CD4-positive, CD25-positive, alpha-beta regulatory T cell (primary cell): Measurements from ENCODE around the gene ALDH8A1. TPM values are rescaled to one million over a fixed set of nuclear protein-coding genes. Genes with fewer than 3 reads are reported as not detected.
"Not testable (repeated sequence)": the region's sequence is repeated elsewhere in the genome, so short reads cannot be mapped to it uniquely, and the experiment has no call there.

ENCODE experiments used
- ATAC-seq, 2 donors: fragments of 150-1000 bp; cut with Tn5 transposase; one replicate each; pipeline ENCODE4 v1.10.0; 2021; ENCODE audit warnings: low read depth in 2 of 2, moderate number of reproducible peaks in 2 of 2, moderate library complexity in 1 of 2
- DNase-seq, 3 donors: peaks; one replicate each; pipeline versions ENCODE4 v3.0.0 to v3.0.0-alpha.2; 2012 to 2022; ENCODE audit warnings: mixed read lengths in 1 of 3
- H3K27ac ChIP-seq: one replicate; pipeline ENCODE4 v1.7.0; 2013; ENCODE audit warnings: mild to moderate bottlenecking, low read length; ENCODE audit not compliant: insufficient read depth, poor library complexity, severe bottlenecking
- H3K27me3 ChIP-seq: one replicate; pipeline ENCODE4 v1.7.0; 2013; ENCODE audit warnings: low read length; ENCODE audit not compliant: control insufficient read depth, insufficient read depth
- H3K36me3 ChIP-seq: one replicate; pipeline ENCODE4 v1.7.0; 2013; ENCODE audit warnings: mild to moderate bottlenecking, low read length, moderate library complexity; ENCODE audit not compliant: control insufficient read depth, insufficient read depth
- H3K4me1 ChIP-seq: 2 replicates; pipeline ENCODE4 v1.7.0; 2013; ENCODE audit warnings: mild to moderate bottlenecking, low read length; ENCODE audit not compliant: insufficient read depth, control insufficient read depth, poor library complexity, severe bottlenecking
- H3K4me3 ChIP-seq: one replicate; pipeline ENCODE4 v1.7.0; 2013; ENCODE audit warnings: low read depth, mild to moderate bottlenecking, low read length, moderate library complexity
- H3K9me3 ChIP-seq, 2 experiments: 1 replicate in 1 of 2; 2 replicates in 1 of 2; pipeline ENCODE4 v1.7.0; 2013; ENCODE audit warnings: low read length in 2 of 2, mild to moderate bottlenecking in 1 of 2, moderate library complexity in 1 of 2; ENCODE audit not compliant: control insufficient read depth in 2 of 2
- H3K27ac Mint-ChIP-seq, 3 donors: one replicate each; pipeline ENCODE4 v1.8.0; 2020 to 2022; ENCODE audit warnings: mild to moderate bottlenecking in 3 of 3, mixed read lengths in 3 of 3, moderate library complexity in 2 of 3
- H3K27me3 Mint-ChIP-seq: one replicate; pipeline ENCODE4 v1.8.0; 2022; ENCODE audit warnings: mild to moderate bottlenecking, mixed read lengths
- H3K36me3 Mint-ChIP-seq: one replicate; pipeline ENCODE4 v1.8.0; 2020; ENCODE audit warnings: mixed read lengths
- H3K4me1 Mint-ChIP-seq, 4 donors: one replicate each; pipeline ENCODE4 v1.8.0; 2020 to 2022; ENCODE audit warnings: mixed read lengths in 4 of 4, mild to moderate bottlenecking in 1 of 4
- H3K4me3 Mint-ChIP-seq, 4 donors: one replicate each; pipeline ENCODE4 v1.8.0; 2020 to 2022; ENCODE audit warnings: mild to moderate bottlenecking in 4 of 4, mixed read lengths in 4 of 4, moderate library complexity in 3 of 4
- H3K9me3 Mint-ChIP-seq, 7 donors: one replicate each; pipeline ENCODE4 v1.8.0; 2020 to 2022; ENCODE audit warnings: mixed read lengths in 7 of 7, mild to moderate bottlenecking in 3 of 7, moderate library complexity in 2 of 7
- polyA plus RNA-seq, 4 donors: library from polyadenylated mRNA; unstranded; fragments of 300-500 nt; fragmentation: Illumina TruSeq; gene quantifications; one replicate each; pipeline ENCODE4 v1.2.3, GENCODE V29; 2021
- total RNA-seq: library from RNA; stranded (reverse); gene quantifications from one replicate; pipeline ENCODE4 v1.2.3, GENCODE V29; 2022

The ALDH8A1 gene
- total and polyA plus RNA-seq, 5 donors from 2014 or later = 0.39 to 4.4 TPM; not detected in 3

- H3K4me1 Mint-ChIP-seq = peaks cover 0 to 2% (median 0%) of the 10 kb centered on the region in 4 donors
- H3K4me3 Mint-ChIP-seq = no peak overlapping the region
- no peaks in the 10 kb centered on the region for H3K36me3 Mint-ChIP-seq
Measured at GRCh38 chr6:134910593-134910935, 39.3 kb downstream of the ALDH8A1 start.

GRCh38 chr6:134909701-134910592 lies 40.0 kb downstream of the ALDH8A1 start:
- H3K4me1 ChIP-seq = no peaks in the 10 kb centered on the region
- ATAC-seq (no peak), DNase-seq (no peak)
- no peak overlapping the region for H3K27ac ChIP-seq
- H3K36me3 ChIP-seq = no peaks in the 10 kb centered on the region
- H3K4me3 Mint-ChIP-seq = no peak overlapping the region
- H3K9me3 ChIP-seq = no peaks in the 10 kb centered on the region
- no peaks in the 10 kb centered on the region for H3K27me3 ChIP-seq
- H3K36me3 Mint-ChIP-seq = no peaks in the 10 kb centered on the region
- peaks cover 18% of the 10 kb centered on the region for H3K27me3 Mint-ChIP-seq
- H3K9me3 Mint-ChIP-seq = peaks cover 0 to 3% (median 0%) of the 10 kb centered on the region in 7 donors
- H3K4me1 Mint-ChIP-seq = peaks cover 0 to 2% (median 0%) of the 10 kb centered on the region in 4 donors
- H3K4me3 ChIP-seq = no peak overlapping the region
- no peak overlapping the region for H3K27ac Mint-ChIP-seq

More at GRCh38 chr6:134910593-134910935, 39.3 kb downstream of the ALDH8A1 start:
- Mint-ChIP-seq H3K27me3 (peaks cover 18% of the 10 kb centered on the region), H3K9me3 (peaks cover 0 to 3% (median 0%) of the 10 kb centered on the region in 7 donors), H3K27ac (no peak overlapping the region)
- Histone ChIP-seq H3K4me1 (no peaks in the 10 kb centered on the region), H3K27me3 (no peaks in the 10 kb centered on the region), H3K27ac (no peak overlapping the region), H3K9me3 (no peaks in the 10 kb centered on the region), H3K4me3 (no peak overlapping the region), H3K36me3 (no peaks in the 10 kb centered on the region)
- DNase-seq = no peak
- no peak for ATAC-seq

GRCh38 chr6:134908906-134909516 lies 40.9 kb downstream of the ALDH8A1 start:
- DNase-seq (peak in 1 of 3 donors; percentile 28), ATAC-seq (no peak)
- no peaks in the 10 kb centered on the region for H3K36me3 ChIP-seq
- no peaks in the 10 kb centered on the region for H3K4me1 ChIP-seq
- Mint-ChIP-seq H3K9me3 (peaks cover 0 to 3% (median 0%) of the 10 kb centered on the region in 7 donors), H3K4me3 (no peak overlapping the region), H3K4me1 (peaks cover 0 to 2% (median 0%) of the 10 kb centered on the region in 4 donors), H3K27me3 (peaks cover 18% of the 10 kb centered on the region), H3K36me3 (no peaks in the 10 kb centered on the region), H3K27ac (peak overlapping the region in 1 of 3 donors; percentile 23)
- no peak overlapping the region for H3K27ac ChIP-seq
- H3K4me3 ChIP-seq = no peak overlapping the region
- H3K9me3 ChIP-seq = no peaks in the 10 kb centered on the region
- no peaks in the 10 kb centered on the region for H3K27me3 ChIP-seq

GRCh38 chr6:134904731-134905130 lies 45.2 kb downstream of the ALDH8A1 start:
- H3K9me3 Mint-ChIP-seq, H3K27ac ChIP-seq, H3K36me3 ChIP-seq, H3K4me1 ChIP-seq, H3K27ac Mint-ChIP-seq, DNase-seq, H3K36me3 Mint-ChIP-seq, ATAC-seq, H3K9me3 ChIP-seq, H3K4me3 Mint-ChIP-seq, H3K27me3 ChIP-seq, H3K4me1 Mint-ChIP-seq, H3K4me3 ChIP-seq: not testable (repeated sequence)
- peaks cover 15% of the 10 kb centered on the region for H3K27me3 Mint-ChIP-seq

GRCh38 chr6:134903448-134903847 lies 46.5 kb downstream of the ALDH8A1 start:
- no peaks in the 10 kb centered on the region for H3K9me3 ChIP-seq
- no peak overlapping the region for H3K27ac ChIP-seq
- no peak overlapping the region for H3K27ac Mint-ChIP-seq
- no peaks in the 10 kb centered on the region for H3K36me3 Mint-ChIP-seq
- H3K4me3 Mint-ChIP-seq = no peak overlapping the region
- no peaks in the 10 kb centered on the region for H3K27me3 ChIP-seq
- H3K9me3 Mint-ChIP-seq = no peaks in the 10 kb centered on the region
- H3K4me1 Mint-ChIP-seq = no peaks in the 10 kb centered on the region
- no peak overlapping the region for H3K4me3 ChIP-seq
- H3K36me3 ChIP-seq = no peaks in the 10 kb centered on the region
- ATAC-seq (no peak), DNase-seq (no peak)
- H3K4me1 ChIP-seq = no peaks in the 10 kb centered on the region
- peaks cover 9% of the 10 kb centered on the region for H3K27me3 Mint-ChIP-seq

- no peaks in the 10 kb centered on the region for H3K9me3 ChIP-seq
- H3K27ac ChIP-seq = no peak overlapping the region
- no peaks in the 10 kb centered on the region for H3K36me3 ChIP-seq
- no peaks in the 10 kb centered on the region for H3K4me1 ChIP-seq
- Mint-ChIP-seq H3K4me1 (no peaks in the 10 kb centered on the region), H3K27me3 (peaks cover 9% of the 10 kb centered on the region), H3K4me3 (no peak overlapping the region), H3K27ac (no peak overlapping the region), H3K9me3 (no peaks in the 10 kb centered on the region), H3K36me3 (no peaks in the 10 kb centered on the region)
- H3K27me3 ChIP-seq = no peaks in the 10 kb centered on the region
- ATAC-seq (no peak), DNase-seq (no peak)
- no peak overlapping the region for H3K4me3 ChIP-seq
Measured at GRCh38 chr6:134902936-134903335, 47.0 kb downstream of the ALDH8A1 start.

- Histone ChIP-seq H3K27me3 (no peaks in the 10 kb centered on the region), H3K9me3 (no peaks in the 10 kb centered on the region), H3K27ac (no peak overlapping the region), H3K36me3 (no peaks in the 10 kb centered on the region), H3K4me1 (no peaks in the 10 kb centered on the region), H3K4me3 (no peak overlapping the region)
- ATAC-seq (no peak), DNase-seq (no peak)
- Mint-ChIP-seq H3K9me3 (no peaks in the 10 kb centered on the region), H3K4me1 (no peaks in the 10 kb centered on the region), H3K27me3 (peaks cover 9% of the 10 kb centered on the region), H3K36me3 (no peaks in the 10 kb centered on the region), H3K4me3 (peak overlapping the region in 1 of 4 donors; percentile 88), H3K27ac (no peak overlapping the region)
Measured at GRCh38 chr6:134902074-134902861, 47.6 kb downstream of the ALDH8A1 start.
